Ovary (tissue), 9 donors: ENCODE results near the gene DHRS7C. TPM values are rescaled to one million over a fixed set of nuclear protein-coding genes. Genes with fewer than 3 reads are reported as not detected.

ENCODE experiments used
- DNase-seq, 5 donors: peaks; one replicate each; pipeline ENCODE4 v3.0.0-alpha.2; 2019 to 2020
- H3K27ac ChIP-seq, 2 donors: fragments of 200-600 bp; one replicate each; pipeline versions ENCODE4 v1.5.1 to v1.8.0; 2019 to 2022
- H3K27me3 ChIP-seq: fragments of 200-600 bp; one replicate; pipeline ENCODE4 v1.8.0; 2022
- H3K36me3 ChIP-seq: fragments of 200-600 bp; sonication (generic); one replicate; pipeline ENCODE4 v1.5.1; 2019
- H3K4me1 ChIP-seq: one replicate; pipeline ENCODE4 v1.8.1; 2013; ENCODE audit warnings: mild to moderate bottlenecking, moderate library complexity; ENCODE audit not compliant: insufficient read depth
- H3K4me3 ChIP-seq: fragments of 200-600 bp; sonication (generic); one replicate; pipeline ENCODE4 v1.5.1; 2017
- H3K9me3 ChIP-seq, 2 donors: fragments of 200-600 bp in 1 of 2; sonication (generic) in 1 of 2; one replicate each; pipeline versions ENCODE4 v1.5.1 to v1.8.1; 2013 to 2019; ENCODE audit warnings: mild to moderate bottlenecking in 1 of 2, moderate library complexity in 1 of 2
- CTCF ChIP-seq, 3 donors: fragments of 450-650 bp in 2 of 3; fragments of 200-600 bp in 1 of 3; IDR thresholded peaks; one replicate each; pipeline versions ENCODE4 v1.5.1 to v1.8.0; 2016 to 2022; ENCODE audit warnings: antibody characterized with exemption in 3 of 3, mild to moderate bottlenecking in 1 of 3
- EP300 ChIP-seq: sonication (generic); formaldehyde crosslinking; IDR thresholded peaks from one replicate; pipeline ENCODE4 v1.6.1; 2017; ENCODE audit warnings: antibody characterized with exemption
- POLR2A ChIP-seq: fragments of 450-650 bp; IDR thresholded peaks from one replicate; pipeline ENCODE4 v1.6.1; 2017; ENCODE audit warnings: antibody characterized with exemption, mild to moderate bottlenecking, moderate library complexity
- WGBS, 3 donors: extraction: QIAGEN DNeasy Blood & Tissue Kit in 1 of 3; methylation state at CpG; one replicate each; pipeline versions ENCODE4 v1.1.5 to v1.1.7; 2013 to 2017; 5-methylcytosine and 5-hydroxymethylcytosine counted together
- intact Hi-C, 4 donors: fragments of 100-400 bp; cut with DNase I; formaldehyde crosslinking; loops; one replicate each; pipeline versions ENCODE4 v1.11.0 to v1.15.1; 2022 to 2023
- polyA plus RNA-seq, 2 donors: library from polyadenylated mRNA; stranded (reverse); fragments of 200-250 nt in 1 of 2; fragments of 350-450 nt in 1 of 2; fragmentation: Illumina TruSeq in 1 of 2; extraction: RNeasy Lipid Tissue Mini Kit (QIAGEN cat#74804) in 1 of 2; gene quantifications; one replicate each; pipeline ENCODE4 v1.2.3, GENCODE V29; 2013 to 2014
- total RNA-seq, 7 donors: library from RNA; depleted of rRNA in 2 of 7; stranded (reverse); fragments of >200 nt in 2 of 7; fragmentation: NEBNext Ultra II Directional in 3 of 7; extraction: Animal tissue kit (Norgen Biotek cat#: 25700) in 3 of 7; gene quantifications; one replicate each; pipeline versions ENCODE4 v1.1.0 to v1.2.4, GENCODE V29; 2016 to 2023
- donor health status: DM: no; HTN: no; CAD: no; lungs with moderate emphysema.
- donor health status: DM: no; HTN: no; CAD: no.
- donor health status: Bipolar disorder and iron deficiency.
- donor health status: DM: yes; HTN: yes; CAD: no.
- donor health status: DM: no; HTN: no; CAD: no.
- donor health status: DM: yes; HTN: yes; CAD: no.

Gene DHRS7C
- total and polyA plus RNA-seq, 9 donors: not detected

- H3K4me1 ChIP-seq: no peaks in the 10 kb centered on the region
- no peak for DNase-seq
- intact Hi-C loops: no loop called here
- H3K9me3 ChIP-seq: no peaks in the 10 kb centered on the region
- no peak overlapping the region for H3K4me3 ChIP-seq
- WGBS, 3 donors: 78 to 83% (median 78%) methylated on average over 3 of the region's 3 CpGs
- no peak overlapping the region for H3K27ac ChIP-seq
- no peaks in the 10 kb centered on the region for H3K36me3 ChIP-seq
- no peaks in the 10 kb centered on the region for H3K27me3 ChIP-seq
- TF ChIP-seq CTCF (IDR thresholded peaks at IDR 0.05) (no peak), POLR2A (no peak), EP300 (no peak)
Observed at GRCh38 chr17:9780552-9780951, 10.8 kb downstream of the DHRS7C start.

- TF ChIP-seq POLR2A (no peak), EP300 (no peak), CTCF (IDR thresholded peaks at IDR 0.05) (no peak)
- Histone ChIP-seq H3K4me3 (no peak overlapping the region), H3K27ac (no peak overlapping the region), H3K9me3 (no peaks in the 10 kb centered on the region), H3K36me3 (no peaks in the 10 kb centered on the region), H3K4me1 (no peaks in the 10 kb centered on the region), H3K27me3 (no peaks in the 10 kb centered on the region)
- intact Hi-C loops: loop anchor here in 1 of 4 donors (10.0 kb wide), 1 partner anchor 98 kb away; no protein-coding TSS in a partner anchor
- WGBS, 3 donors: 84 to 87% (median 85%) methylated on average over 9 of the region's 9 CpGs
- DNase-seq: no peak
Observed at GRCh38 chr17:9776911-9777310, 14.5 kb downstream of the DHRS7C start.

GRCh38 chr17:9772658-9773057, 18.7 kb downstream of the DHRS7C start:
- Histone ChIP-seq H3K27me3 (no peaks in the 10 kb centered on the region), H3K27ac (no peak overlapping the region), H3K4me1 (no peaks in the 10 kb centered on the region), H3K36me3 (no peaks in the 10 kb centered on the region), H3K9me3 (no peaks in the 10 kb centered on the region), H3K4me3 (no peak overlapping the region)
- no peak for DNase-seq
- 66 to 79% (median 67%) methylated on average over 19 of the region's 19 CpGs for WGBS, 3 donors
- TF ChIP-seq POLR2A (no peak), CTCF (IDR thresholded peaks at IDR 0.05) (no peak), EP300 (no peak)
- intact Hi-C loops: loop anchor here in 1 of 4 donors (10.0 kb wide), 1 partner anchor 102 kb away; no protein-coding TSS in a partner anchor

GRCh38 chr17:9771465-9771864, 19.9 kb downstream of the DHRS7C start:
- TF ChIP-seq CTCF (IDR thresholded peaks at IDR 0.05) (no peak), POLR2A (no peak), EP300 (no peak)
- intact Hi-C loops: loop anchor here in 1 of 4 donors (10.0 kb wide), 1 partner anchor 103 kb away; no protein-coding TSS in a partner anchor

More at GRCh38 chr17:9771465-9771864, 19.9 kb downstream of the DHRS7C start:
- 93 to 94% (median 93%) methylated on average over 27 of the region's 27 CpGs for WGBS, 3 donors
- no peak for DNase-seq
- no peaks in the 10 kb centered on the region for H3K27me3 ChIP-seq
- H3K4me1 ChIP-seq: no peaks in the 10 kb centered on the region
- no peaks in the 10 kb centered on the region for H3K36me3 ChIP-seq
- H3K4me3 ChIP-seq: no peak overlapping the region
- H3K27ac ChIP-seq: no peak overlapping the region
- no peaks in the 10 kb centered on the region for H3K9me3 ChIP-seq
